ENCODE data around the gene CCDC186.

- no peak for TF ChIP-seq CTCF (IDR thresholded peaks at IDR 0.05; ENCODE audit: low read depth, low read length)
- no peak for TF ChIP-seq EZH2phosphoT487 (IDR thresholded peaks at IDR 0.05; ENCODE audit: low read depth)
Observed at GRCh38 chr10:114175667-114176066, 1.7 kb upstream of the CCDC186 start.
